ENCODE results near the gene KIF12. TPM values are rescaled to one million over a fixed set of nuclear protein-coding genes. Genes with fewer than 3 reads are reported as not detected.

Gene KIF12
- total RNA-seq, 1 experiment from 2014 or later, result 6.3 TPM

DNA sequence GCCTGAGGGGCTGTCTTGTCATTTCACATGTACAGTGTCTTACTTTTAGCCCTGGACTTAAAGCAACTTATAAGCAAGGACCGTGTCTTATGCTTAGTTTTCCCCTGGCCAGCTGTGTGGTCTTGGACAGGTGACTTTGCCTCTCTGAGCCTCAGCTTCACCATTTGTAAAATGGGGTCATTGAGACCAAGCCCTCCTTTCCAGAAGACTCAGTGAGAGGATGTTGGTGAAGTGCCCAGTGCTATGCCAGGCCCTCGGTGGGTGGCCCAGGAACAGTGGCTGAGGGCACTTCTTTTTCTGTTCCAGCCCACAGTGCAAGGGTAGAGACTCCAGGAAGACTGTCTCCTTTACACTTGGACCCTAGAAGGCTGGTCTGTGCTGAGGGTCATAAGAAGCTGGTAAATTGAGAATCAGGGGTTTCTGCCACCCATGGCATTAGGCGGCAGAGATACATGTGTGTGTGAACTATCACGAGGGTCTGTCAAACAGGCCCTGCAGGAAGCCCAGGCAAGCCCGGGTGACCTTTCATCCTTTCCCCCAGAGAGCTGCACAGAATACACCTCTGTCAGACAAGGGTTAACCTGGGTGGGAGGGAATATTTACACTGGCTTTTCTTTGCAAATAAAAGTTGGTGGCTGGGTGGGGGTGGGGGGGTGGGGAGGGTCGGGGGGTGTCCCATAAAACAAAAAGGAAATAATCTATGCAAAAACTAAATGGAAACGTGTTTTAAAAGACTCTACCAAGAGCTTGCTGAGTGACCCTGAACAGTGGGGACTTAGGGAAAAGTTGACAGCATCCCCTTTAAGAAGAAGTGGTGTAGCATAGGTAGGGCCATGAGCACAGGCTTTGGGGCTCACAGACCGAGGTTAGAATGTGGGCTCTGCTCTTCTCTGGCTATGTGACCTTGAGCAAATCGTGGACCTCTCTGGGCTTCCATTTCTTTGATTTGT is 20.4 kb upstream of the KIF12 start:
- ChIA-PET CTCF (no interaction called here), POLR2A (ENCODE audit: unreplicated experiment) (no interaction called here)
- no peak for DNase-seq
- TF ChIP-seq EZH2 (IDR thresholded peaks at IDR 0.05; ENCODE audit: low read length, unreplicated experiment) (no peak), EZH2phosphoT487 (IDR thresholded peaks at IDR 0.05; ENCODE audit: borderline replicate concordance, low read length) (no peak)
- TF ChIP-seq, protein P1, sequence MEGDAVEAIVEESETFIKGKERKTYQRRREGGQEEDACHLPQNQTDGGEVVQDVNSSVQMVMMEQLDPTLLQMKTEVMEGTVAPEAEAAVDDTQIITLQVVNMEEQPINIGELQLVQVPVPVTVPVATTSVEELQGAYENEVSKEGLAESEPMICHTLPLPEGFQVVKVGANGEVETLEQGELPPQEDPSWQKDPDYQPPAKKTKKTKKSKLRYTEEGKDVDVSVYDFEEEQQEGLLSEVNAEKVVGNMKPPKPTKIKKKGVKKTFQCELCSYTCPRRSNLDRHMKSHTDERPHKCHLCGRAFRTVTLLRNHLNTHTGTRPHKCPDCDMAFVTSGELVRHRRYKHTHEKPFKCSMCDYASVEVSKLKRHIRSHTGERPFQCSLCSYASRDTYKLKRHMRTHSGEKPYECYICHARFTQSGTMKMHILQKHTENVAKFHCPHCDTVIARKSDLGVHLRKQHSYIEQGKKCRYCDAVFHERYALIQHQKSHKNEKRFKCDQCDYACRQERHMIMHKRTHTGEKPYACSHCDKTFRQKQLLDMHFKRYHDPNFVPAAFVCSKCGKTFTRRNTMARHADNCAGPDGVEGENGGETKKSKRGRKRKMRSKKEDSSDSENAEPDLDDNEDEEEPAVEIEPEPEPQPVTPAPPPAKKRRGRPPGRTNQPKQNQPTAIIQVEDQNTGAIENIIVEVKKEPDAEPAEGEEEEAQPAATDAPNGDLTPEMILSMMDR (conservative IDR thresholded peaks at IDR 0.05; ENCODE audit: low read depth, low read length), result no peak
- no peaks in the 10 kb centered on the region for H3F3A ChIP-seq (ENCODE audit: low read length, unreplicated experiment)
- no peaks in the 10 kb centered on the region for H3K9me3 ChIP-seq (ENCODE audit: low read length)
- H2AFZ ChIP-seq (ENCODE audit: low read length), result no peak overlapping the region
- no peaks in the 10 kb centered on the region for H4K20me1 ChIP-seq (ENCODE audit: low read length)
- no peak overlapping the region for H3K4me3 ChIP-seq (ENCODE audit: low read length)
- no peak overlapping the region for H3K4me2 ChIP-seq (ENCODE audit: low read length)
- intact Hi-C loops (cut with micrococcal nuclease), result no loop called here
- no peaks in the 10 kb centered on the region for H3K27me3 ChIP-seq (ENCODE audit: low read length)
- H3K9me2 ChIP-seq (replicated peaks; ENCODE audit: low read length), result no peaks in the 10 kb centered on the region
- H3K9ac ChIP-seq (ENCODE audit: low read length), result no peak overlapping the region
- H3K27ac ChIP-seq (ENCODE audit: low read length), result no peak overlapping the region
- H3K4me1 ChIP-seq (ENCODE audit: insufficient read depth, low read length), result peaks cover 3% of the 10 kb centered on the region; the same call in 1 of the 2 replicates
- no TSS peak for BruUV-seq (replicated peaks)
- H3K79me2 ChIP-seq (ENCODE audit: low read length), result no peaks in the 10 kb centered on the region
- H3K36me3 ChIP-seq (ENCODE audit: low read depth, low read length), result no peaks in the 10 kb centered on the region
- no peak for ATAC-seq

DNA sequence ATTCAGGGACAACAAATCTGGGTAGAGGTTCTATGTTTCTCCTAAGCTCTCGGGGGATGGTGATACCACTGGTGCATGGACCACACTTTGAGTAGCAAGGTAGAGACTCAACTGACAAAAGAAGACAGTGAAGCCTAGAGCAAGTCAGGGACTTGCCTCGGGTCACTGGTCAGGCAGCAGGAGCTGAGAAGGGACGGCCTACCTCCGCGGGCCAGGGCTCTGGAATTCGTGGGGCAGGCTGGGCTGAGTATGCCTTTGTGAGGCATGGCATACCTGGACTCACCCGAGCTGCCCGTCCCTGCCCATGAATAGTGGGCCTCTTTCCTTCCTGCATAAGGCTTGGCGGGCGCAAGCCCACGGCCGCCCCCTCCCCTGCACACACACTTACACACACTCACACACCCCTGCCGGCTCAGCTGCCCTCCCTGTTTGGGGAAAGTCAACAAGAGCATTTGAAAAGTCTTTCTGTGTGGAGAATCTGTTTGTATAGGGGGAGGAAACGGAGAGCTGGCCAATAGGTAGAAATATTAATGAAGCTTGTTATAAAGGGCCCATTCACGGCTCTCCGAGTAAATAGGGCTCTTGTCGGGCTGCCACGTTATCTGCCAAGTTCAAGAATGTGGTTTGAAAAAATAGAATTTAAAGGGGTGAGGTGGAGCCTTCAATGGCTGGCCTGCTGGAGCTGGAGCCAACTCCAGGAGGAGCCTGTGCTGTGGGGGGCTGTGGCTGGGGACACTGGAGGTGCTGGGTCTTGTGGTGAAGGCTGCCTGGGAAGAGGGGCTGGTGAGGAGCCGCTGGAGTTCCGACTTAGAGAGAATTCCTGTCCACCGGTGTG is 19.1 kb upstream of the KIF12 start:
- Histone ChIP-seq H4K20me1 (ENCODE audit: low read length) (no peaks in the 10 kb centered on the region), H3K4me2 (ENCODE audit: low read length) (0 out of 2 replicates have a peak overlapping the region, but pooled peaks have one; percentile 22), H3K4me1 (ENCODE audit: insufficient read depth, low read length) (peaks cover 3% of the 10 kb centered on the region; the same call in 1 of the 2 replicates), H3K4me3 (ENCODE audit: low read length) (no peak overlapping the region), H3K9ac (ENCODE audit: low read length) (no peak overlapping the region), H3K79me2 (ENCODE audit: low read length) (no peaks in the 10 kb centered on the region), H3F3A (ENCODE audit: low read length, unreplicated experiment) (no peaks in the 10 kb centered on the region), H3K27ac (ENCODE audit: low read length) (no peak overlapping the region), H3K36me3 (ENCODE audit: low read depth, low read length) (no peaks in the 10 kb centered on the region), H3K9me2 (replicated peaks; ENCODE audit: low read length) (no peaks in the 10 kb centered on the region), H3K27me3 (ENCODE audit: low read length) (no peaks in the 10 kb centered on the region), H2AFZ (ENCODE audit: low read length) (0 out of 2 replicates have a peak overlapping the region, but pooled peaks have one; percentile 18), H3K9me3 (ENCODE audit: low read length) (no peaks in the 10 kb centered on the region)
- DNase-seq, result peak; percentile 9
- POLR2A ChIA-PET (ENCODE audit: unreplicated experiment), result interaction anchor here (0.6 kb wide), 1 partner anchor 421 kb away, joined by 4 read pairs; no protein-coding TSS in a partner anchor
- ATAC-seq, result peak; percentile 69
- CTCF ChIA-PET, result no interaction called here
- intact Hi-C loops (cut with micrococcal nuclease), result no loop called here
- TF ChIP-seq EZH2 (IDR thresholded peaks at IDR 0.05; ENCODE audit: low read length, unreplicated experiment) (no peak), EZH2phosphoT487 (IDR thresholded peaks at IDR 0.05; ENCODE audit: borderline replicate concordance, low read length) (no peak)
- TF ChIP-seq, protein P1 (conservative IDR thresholded peaks at IDR 0.05; ENCODE audit: low read depth, low read length), result no peak
- no TSS peak for BruUV-seq (replicated peaks)

All from PC-3 (cell line).